Loucy (cell line): Measurements from ENCODE around the gene CD82.
A peak's percentile ranks its signal among the peaks of the same experiment; 100 is the strongest.

ENCODE experiments used
- H2AFZ ChIP-seq: fragments of 200-600 bp; sonication (generic); 2 replicates; pipeline ENCODE4 v1.6.0; 2016; ENCODE audit warnings: antibody characterized with exemption, mild to moderate bottlenecking, low read length, moderate library complexity
- H3F3A ChIP-seq: fragments of 200-600 bp; 2 replicates; pipeline ENCODE4 v1.6.0; 2016; ENCODE audit warnings: antibody characterized with exemption, low read depth, mild to moderate bottlenecking
- H3K27me3 ChIP-seq: fragments of 200-600 bp; sonication (generic); 2 replicates; pipeline ENCODE4 v1.6.1; 2014; ENCODE audit warnings: low read length, mild to moderate bottlenecking; ENCODE audit not compliant: insufficient read depth, poor library complexity, severe bottlenecking
- H3K36me3 ChIP-seq: fragments of 200-600 bp; sonication (generic); 2 replicates; pipeline ENCODE4 v1.6.1; 2016; ENCODE audit warnings: low read length; ENCODE audit not compliant: insufficient read depth
- H3K4me1 ChIP-seq: fragments of 200-600 bp; sonication (generic); 2 replicates; pipeline ENCODE4 v1.5.1; 2014; ENCODE audit warnings: low read length, mild to moderate bottlenecking; ENCODE audit not compliant: insufficient read depth, poor library complexity, severe bottlenecking
- H3K4me2 ChIP-seq: fragments of 200-600 bp; sonication (generic); 2 replicates; pipeline ENCODE4 v1.6.0; 2014; ENCODE audit warnings: antibody characterized with exemption, low read length, low read depth, mild to moderate bottlenecking; ENCODE audit not compliant: poor library complexity, severe bottlenecking
- H3K4me3 ChIP-seq: fragments of 200-600 bp; sonication (generic); 2 replicates; pipeline ENCODE4 v1.5.1; 2014; ENCODE audit warnings: low read length, mild to moderate bottlenecking, mixed read lengths; ENCODE audit not compliant: poor library complexity, severe bottlenecking
- H3K79me2 ChIP-seq: fragments of 200-600 bp; sonication (generic); 2 replicates; pipeline ENCODE4 v1.6.1; 2014; ENCODE audit warnings: low read length; ENCODE audit not compliant: insufficient read depth
- H3K9ac ChIP-seq: fragments of 200-600 bp; sonication (generic); 2 replicates; pipeline ENCODE4 v1.6.0; 2014; ENCODE audit warnings: mild to moderate bottlenecking, low read depth, low read length, moderate library complexity; ENCODE audit not compliant: poor library complexity, severe bottlenecking
- H3K9me2 ChIP-seq: fragments of 200-600 bp; sonication (generic); replicated peaks from 2 replicates; pipeline ENCODE4 v1.6.1; 2016; ENCODE audit warnings: low read depth, low read length, mixed read lengths
- H3K9me3 ChIP-seq: fragments of 200-600 bp; sonication (generic); 2 replicates; pipeline ENCODE4 v1.6.1; 2014; ENCODE audit warnings: mild to moderate bottlenecking, antibody characterized with exemption, low read length, low read depth; ENCODE audit not compliant: insufficient read depth
- H4K20me1 ChIP-seq: fragments of 200-600 bp; sonication (generic); 2 replicates; pipeline ENCODE4 v1.6.0; 2014; ENCODE audit warnings: antibody characterized with exemption, low read length, mild to moderate bottlenecking; ENCODE audit not compliant: insufficient read depth, poor library complexity, severe bottlenecking
- EZH2phosphoT487 ChIP-seq: fragments of 200-600 bp; IDR thresholded peaks from 2 replicates; pipeline ENCODE4 v1.6.1; 2018; ENCODE audit warnings: antibody characterized with exemption, mild to moderate bottlenecking, moderate library complexity, borderline replicate concordance
- TF ChIP-seq, protein P1 (sequence below): fragments of 200-600 bp; sonication (generic); conservative IDR thresholded peaks from 2 replicates; pipeline ENCODE4 v1.5.1; 2014; ENCODE audit warnings: mild to moderate bottlenecking, antibody characterized with exemption, low read length

Gene CD82

DNA sequence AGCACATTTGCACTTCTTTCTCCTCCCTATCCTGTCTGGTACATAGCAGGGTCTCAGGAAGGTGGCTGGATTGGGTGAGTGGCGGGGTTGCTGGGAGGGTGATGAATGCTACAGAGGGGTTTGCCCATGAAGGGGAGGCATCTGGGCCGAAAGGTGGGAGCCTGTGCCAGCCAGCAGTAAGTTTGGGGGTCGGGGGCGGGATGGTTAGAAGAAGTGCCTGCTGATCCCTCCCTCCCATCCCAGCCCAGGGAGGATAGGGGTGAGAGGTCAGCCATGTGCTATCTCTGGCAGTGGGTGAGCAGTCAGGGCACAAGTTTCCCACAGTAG, 2.8 kb downstream of the CD82 start:
- Histone ChIP-seq H4K20me1 (peaks cover 13% of the 10 kb centered on the region), H2AFZ (no peak overlapping the region), H3K79me2 (peaks cover 83% of the 10 kb centered on the region), H3F3A (peaks cover 6% of the 10 kb centered on the region), H3K9me3 (no peaks in the 10 kb centered on the region), H3K4me3 (peak overlapping the region; percentile 96), H3K27me3 (no peaks in the 10 kb centered on the region), H3K36me3 (no peaks in the 10 kb centered on the region), H3K4me2 (peak overlapping the region; percentile 94), H3K4me1 (peaks cover 75% of the 10 kb centered on the region), H3K9me2 (no peaks in the 10 kb centered on the region), H3K9ac (peak overlapping the region; percentile 97)
- TF ChIP-seq, protein P1, sequence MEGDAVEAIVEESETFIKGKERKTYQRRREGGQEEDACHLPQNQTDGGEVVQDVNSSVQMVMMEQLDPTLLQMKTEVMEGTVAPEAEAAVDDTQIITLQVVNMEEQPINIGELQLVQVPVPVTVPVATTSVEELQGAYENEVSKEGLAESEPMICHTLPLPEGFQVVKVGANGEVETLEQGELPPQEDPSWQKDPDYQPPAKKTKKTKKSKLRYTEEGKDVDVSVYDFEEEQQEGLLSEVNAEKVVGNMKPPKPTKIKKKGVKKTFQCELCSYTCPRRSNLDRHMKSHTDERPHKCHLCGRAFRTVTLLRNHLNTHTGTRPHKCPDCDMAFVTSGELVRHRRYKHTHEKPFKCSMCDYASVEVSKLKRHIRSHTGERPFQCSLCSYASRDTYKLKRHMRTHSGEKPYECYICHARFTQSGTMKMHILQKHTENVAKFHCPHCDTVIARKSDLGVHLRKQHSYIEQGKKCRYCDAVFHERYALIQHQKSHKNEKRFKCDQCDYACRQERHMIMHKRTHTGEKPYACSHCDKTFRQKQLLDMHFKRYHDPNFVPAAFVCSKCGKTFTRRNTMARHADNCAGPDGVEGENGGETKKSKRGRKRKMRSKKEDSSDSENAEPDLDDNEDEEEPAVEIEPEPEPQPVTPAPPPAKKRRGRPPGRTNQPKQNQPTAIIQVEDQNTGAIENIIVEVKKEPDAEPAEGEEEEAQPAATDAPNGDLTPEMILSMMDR = no peak
- no peak for TF ChIP-seq EZH2phosphoT487

DNA sequence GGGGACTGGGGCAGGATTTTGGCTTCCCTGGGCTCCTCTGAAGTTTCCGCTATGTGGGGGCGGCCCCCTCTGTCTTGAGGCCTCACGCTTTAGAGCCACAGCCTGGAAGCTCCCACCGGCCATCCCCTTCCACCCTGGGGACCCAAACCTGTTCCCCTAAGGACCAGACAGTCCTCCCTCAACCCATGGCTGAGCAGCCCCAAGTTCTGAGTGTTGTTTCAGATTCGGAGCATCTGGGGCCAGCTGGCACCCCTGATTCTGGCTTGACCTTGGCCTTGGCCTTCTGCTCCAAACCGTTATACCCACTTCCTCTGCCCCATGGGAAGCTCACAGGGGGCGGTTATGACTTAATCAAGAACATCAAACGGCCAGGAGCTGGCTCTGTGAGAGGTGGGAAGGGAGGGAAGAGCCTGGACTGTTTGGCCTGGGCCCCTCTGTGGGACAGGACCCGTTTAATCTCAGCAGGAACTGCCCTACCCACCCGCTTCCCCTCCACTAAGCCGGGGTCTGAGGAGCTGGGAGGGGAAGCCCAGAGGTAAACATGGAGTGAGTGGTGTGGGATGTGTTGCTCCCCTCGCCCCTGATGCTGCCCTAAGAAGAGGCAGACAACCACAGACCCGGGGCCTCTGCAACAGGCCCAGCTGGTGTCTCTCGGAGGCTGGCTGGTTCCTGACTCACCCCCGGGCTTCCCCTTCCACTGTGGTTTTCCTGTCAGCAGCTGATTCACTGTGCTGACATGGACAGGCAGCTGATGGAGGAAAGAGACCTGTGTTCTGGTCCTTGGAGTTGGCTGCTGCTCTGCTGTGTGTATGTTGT, 3.4 kb downstream of the CD82 start:
- peak overlapping the region; percentile 94 for H3K4me2 ChIP-seq
- peak overlapping the region; percentile 97 for H3K9ac ChIP-seq
- no peaks in the 10 kb centered on the region for H3K9me3 ChIP-seq
- H2AFZ ChIP-seq = no peak overlapping the region
- H3F3A ChIP-seq = peaks cover 11% of the 10 kb centered on the region
- H3K36me3 ChIP-seq = no peaks in the 10 kb centered on the region
- peak overlapping the region; percentile 96 for H3K4me3 ChIP-seq
- no peaks in the 10 kb centered on the region for H3K27me3 ChIP-seq
- peaks cover 81% of the 10 kb centered on the region for H3K4me1 ChIP-seq
- TF ChIP-seq, protein P1 = no peak
- no peak for TF ChIP-seq EZH2phosphoT487
- peaks cover 88% of the 10 kb centered on the region for H3K79me2 ChIP-seq
- H4K20me1 ChIP-seq = peaks cover 13% of the 10 kb centered on the region
- H3K9me2 ChIP-seq = no peaks in the 10 kb centered on the region

DNA sequence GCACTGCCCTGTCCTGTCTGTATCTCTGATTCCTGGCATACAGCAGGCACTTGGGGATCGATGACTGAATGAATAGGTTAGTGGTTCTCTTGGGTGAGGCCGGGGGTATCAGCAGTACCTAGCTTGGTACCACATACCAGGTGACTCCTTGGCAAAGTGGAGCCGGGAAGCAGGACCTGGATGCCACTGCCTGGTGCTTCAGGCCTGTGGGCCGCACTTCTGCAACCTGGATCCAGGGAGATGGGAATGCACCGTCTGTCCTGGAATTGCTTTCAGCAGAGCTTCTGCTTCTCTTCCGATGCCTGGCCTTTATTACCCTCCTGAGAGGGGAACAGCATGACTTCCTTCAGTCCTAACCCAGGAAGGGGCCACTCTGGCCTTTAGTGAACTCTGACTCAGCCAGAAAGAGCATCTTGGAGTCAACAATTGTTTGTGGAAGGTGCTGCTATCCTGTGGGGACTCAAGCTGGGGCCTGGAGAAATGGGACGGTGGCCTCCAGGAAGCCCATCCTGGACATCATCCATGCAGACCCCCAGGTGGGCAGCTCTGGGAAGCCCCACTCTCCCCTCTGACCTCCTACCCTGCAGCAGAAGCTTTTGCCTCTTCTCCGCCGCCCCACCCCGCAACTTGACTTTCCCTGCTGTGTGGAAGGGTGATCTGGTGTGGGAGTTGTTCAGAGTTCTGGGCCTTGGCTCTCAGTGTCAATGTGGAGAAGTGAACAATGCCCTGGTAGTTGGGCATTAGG, 5.1 kb downstream of the CD82 start:
- peaks cover 12% of the 10 kb centered on the region for H4K20me1 ChIP-seq
- no peak overlapping the region for H2AFZ ChIP-seq
- H3K27me3 ChIP-seq = no peaks in the 10 kb centered on the region
- peaks cover 87% of the 10 kb centered on the region for H3K4me1 ChIP-seq
- TF ChIP-seq EZH2phosphoT487 = no peak
- TF ChIP-seq, protein P1 = no peak
- H3F3A ChIP-seq = peaks cover 20% of the 10 kb centered on the region
- no peaks in the 10 kb centered on the region for H3K36me3 ChIP-seq
- peak overlapping the region; percentile 94 for H3K4me2 ChIP-seq
- peak overlapping the region; percentile 96 for H3K4me3 ChIP-seq
- H3K9ac ChIP-seq = peak overlapping the region; percentile 97
- no peaks in the 10 kb centered on the region for H3K9me2 ChIP-seq
- H3K9me3 ChIP-seq = no peaks in the 10 kb centered on the region
- peaks cover 91% of the 10 kb centered on the region for H3K79me2 ChIP-seq
